K562 (cell line): ENCODE data around the gene EME2. TPM values are rescaled to one million over a fixed set of nuclear protein-coding genes. Genes with fewer than 3 reads are reported as not detected.

Source experiments
- ATAC-seq: fragments of 200-7000 bp; cut with Tn5 transposase; 3 replicates; pipeline ENCODE4 v1.9.1; 2020; ENCODE audit warnings: moderate library complexity
- BruUV-seq: library from RNA; stranded (reverse); fragments of 400-500 nt; replicated peaks from 2 replicates; lab custom pipeline; 2021; lab: Mats Ljungman, UMichigan
- CTCF ChIA-PET: fragments of 300-600 bp; formaldehyde crosslinking; extraction: SDS; loops from one replicate; lab custom pipeline; 2021; ENCODE audit warnings: low intra/inter-chr PET ratio; lab: Yijun Ruan, JAX
- POLR2A ChIA-PET: fragments of 300-600, 350-650 bp; sonication (Branson Sonifier 250); formaldehyde crosslinking; extraction: SDS; loops from one replicate; lab custom pipeline; 2021; ENCODE audit warnings: antibody characterized with exemption, inconsistent platforms; lab: Yijun Ruan, JAX
- DNase-seq, 4 experiments: peaks; one replicate each; pipeline versions ENCODE4 v3.0.0 to v3.0.0-alpha.2; 2011 to 2018; ENCODE audit warnings: low spot score in 3 of 4, mixed read lengths in 3 of 4; ENCODE audit errors: extremely low read depth in 1 of 4
- FAIRE-seq: peaks from 2 replicates; lab custom pipeline; 2011; peaks lifted over from hg19 to GRCh38; lab: Jason Lieb, UNC
- H2AFZ ChIP-seq: 2 replicates; pipeline ENCODE4 v1.6.0; 2011; ENCODE audit warnings: low read depth, low read length, control low read depth, inconsistent platforms
- H3K27ac ChIP-seq: fragments of 200-600 bp; 3 replicates; pipeline ENCODE4 v1.8.0; 2011; ENCODE audit warnings: low read depth, mild to moderate bottlenecking, control low read depth, inconsistent platforms, low read length, moderate library complexity, mixed read lengths; ENCODE audit errors: extremely low read depth
- H3K27me3 ChIP-seq, 2 experiments: fragments of 300-600 bp in 1 of 2; 2 replicates in 1 of 2; 3 replicates in 1 of 2; pipeline versions ENCODE4 v1.6.0 to v1.8.0; 2011; ENCODE audit warnings: inconsistent platforms in 2 of 2, low read length in 2 of 2, mild to moderate bottlenecking in 1 of 2, mixed read lengths in 1 of 2, moderate library complexity in 1 of 2; ENCODE audit not compliant: control insufficient read depth in 2 of 2, insufficient read depth in 2 of 2
- H3K36me3 ChIP-seq: fragments of 300-600 bp; 3 replicates; pipeline ENCODE4 v1.8.0; 2011; ENCODE audit warnings: mild to moderate bottlenecking, low read length, inconsistent platforms; ENCODE audit not compliant: control insufficient read depth, insufficient read depth
- H3K4me1 ChIP-seq, 2 experiments: fragments of 200-600 bp in 1 of 2; replicated peaks in 1 of 2; 2 replicates in 1 of 2; 3 replicates in 1 of 2; pipeline versions ENCODE4 v1.5.1 to v1.8.0; 2011; ENCODE audit warnings: inconsistent platforms in 2 of 2, low read length in 2 of 2, mild to moderate bottlenecking in 1 of 2, mixed read lengths in 1 of 2, moderate library complexity in 1 of 2; ENCODE audit not compliant: control insufficient read depth in 2 of 2, insufficient read depth in 2 of 2
- H3K4me2 ChIP-seq: 2 replicates; pipeline ENCODE4 v1.6.1; 2011; ENCODE audit warnings: low read length, control low read depth, inconsistent platforms, mixed read lengths; ENCODE audit not compliant: insufficient read depth
- H3K4me3 ChIP-seq: fragments of 200-600 bp; sonication (generic), shearing (Covaris generic); 2 replicates; pipeline ENCODE4 v1.5.1; 2016; ENCODE audit warnings: control low read depth, inconsistent platforms
- H3K79me2 ChIP-seq: fragments of 200-600 bp; 3 replicates; pipeline ENCODE4 v1.8.0; 2011; ENCODE audit warnings: low read length, inconsistent platforms; ENCODE audit not compliant: control insufficient read depth, insufficient read depth
- H3K9ac ChIP-seq, 2 experiments: 2 replicates each; pipeline versions ENCODE4 v1.6.0 to v1.6.1; 2011; ENCODE audit warnings: low read depth in 2 of 2, low read length in 2 of 2, control low read depth in 1 of 2, inconsistent platforms in 1 of 2, mild to moderate bottlenecking in 1 of 2, mixed read lengths in 1 of 2; ENCODE audit not compliant: insufficient read depth in 1 of 2
- H3K9me1 ChIP-seq: one replicate; pipeline ENCODE4 v1.6.0; 2011; ENCODE audit warnings: inconsistent platforms, mild to moderate bottlenecking, low read length, moderate library complexity; ENCODE audit not compliant: control insufficient read depth, insufficient read depth
- H3K9me3 ChIP-seq: replicated peaks from 2 replicates; pipeline ENCODE4 v1.5.1; 2011; ENCODE audit warnings: low read depth, low read length, inconsistent platforms; ENCODE audit not compliant: control insufficient read depth, insufficient read depth
- H4K20me1 ChIP-seq: replicated peaks from 2 replicates; pipeline ENCODE4 v1.6.1; 2011; ENCODE audit warnings: low read length, inconsistent platforms, mixed read lengths; ENCODE audit not compliant: control insufficient read depth, insufficient read depth
- MECOM ChIP-seq: fragments of 250-450 bp; sonication (Bioruptor Pico); IDR thresholded peaks from 2 replicates; pipeline ENCODE4 v1.8.0; 2022; ENCODE audit warnings: inconsistent platforms
- POLR2A ChIP-seq: fragments of 450-650 bp; conservative IDR thresholded peaks from 2 replicates; pipeline ENCODE4 v1.6.1; 2016
- SUPT5H ChIP-seq: fragments of 450-650 bp; IDR thresholded peaks from 2 replicates; pipeline ENCODE4 v1.6.1; 2016
- WGBS: fragments of 100-300 bp; shearing (Covaris generic); methylation state at CpG from one replicate; pipeline ENCODE4 v1.1.6; 2016; ENCODE audit warnings: low coverage, mixed read lengths; ENCODE audit not compliant: insufficient coverage; ENCODE audit errors: missing lambda C conversion rate; 5-methylcytosine and 5-hydroxymethylcytosine counted together
- in situ Hi-C: fragments of 300-500 bp; cut with MboI; formaldehyde crosslinking; loops from 4 replicates; pipeline ENCODE4 v1.15.0; 2018; ENCODE audit warnings: inconsistent platforms, mixed read lengths
- intact Hi-C: fragments of 100-400 bp; cut with micrococcal nuclease; formaldehyde crosslinking; loops from 2 replicates; pipeline ENCODE4 v1.14.2; 2022
- polyA plus RNA-seq, 8 experiments: library from polyadenylated mRNA; depleted of rRNA in 4 of 8; stranded (reverse) in 5 of 8; unstranded in 3 of 8; fragments of >200 nt; fragmentation: Nextera tagmentation in 2 of 8; fragmentation: Illumina TruSeq in 1 of 8; extraction: Ambion mirVana in 2 of 8; extraction: Trizol in 1 of 8; gene quantifications; 2 replicates each; pipeline versions ENCODE4 v1.2.1 to v1.2.3, GENCODE V29; 2011 to 2014; ENCODE audit warnings: inconsistent platforms in 1 of 8, missing spikeins in 1 of 8
- total RNA-seq, 7 experiments: library from RNA; depleted of rRNA in 6 of 7; stranded (reverse); fragments of >200 nt in 6 of 7; fragmentation: Illumina TruSeq in 2 of 7; extraction: Trizol in 2 of 7; gene quantifications; 2 replicates each; pipeline versions ENCODE4 v1.2.1 to v1.2.3, GENCODE V29; 2011 to 2021; ENCODE audit warnings: low replicate concordance in 1 of 7

Gene EME2
- total and polyA plus RNA-seq, 9 of the 15 experiments (the other 6 are each of a cell fraction or from before 2014, with no cell fraction given) = 0.35 to 19.9 (median 3.5) TPM

DNA sequence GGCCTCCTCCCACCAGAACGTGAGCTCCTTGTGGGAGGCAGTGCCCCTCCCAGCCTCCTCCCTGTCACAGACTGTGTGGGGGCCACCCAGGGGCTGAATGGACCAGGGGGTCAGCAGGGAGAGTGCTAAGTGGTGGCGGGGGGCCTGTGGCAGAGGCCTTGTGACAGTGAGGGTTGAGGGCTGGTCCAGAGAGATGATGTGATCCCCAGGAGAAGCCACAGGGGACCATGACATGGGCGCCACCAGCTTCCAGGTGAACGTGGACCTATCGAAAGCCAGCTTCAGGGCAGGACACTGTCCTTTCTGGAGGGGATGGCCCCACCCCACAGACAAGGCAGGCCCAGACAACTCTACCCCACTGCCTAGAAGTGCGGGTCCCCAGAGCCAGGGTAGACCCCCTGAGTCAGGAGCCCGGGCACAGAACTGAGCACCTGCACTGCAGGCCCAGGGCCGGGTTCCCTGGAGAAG is 6.7 kb downstream of the EME2 start:
- TF ChIP-seq POLR2A (peak; percentile 47; the same call in 1 of the 2 replicates), SUPT5H (0 out of 2 replicates have a peak, but pooled peaks have one; percentile 6), MECOM (CRISPR knock-in tag) (no peak)
- Histone ChIP-seq H3K36me3 (peaks cover 56% of the 10 kb centered on the region; the same call in 2 of the 3 replicates), H3K4me3 (no peak overlapping the region), H3K4me1 (peaks cover 8 to 87% of the 10 kb centered on the region in 2 experiments; a peak in 4 of 5 replicates), H3K27ac (no peak overlapping the region), H3K9me1 (peaks cover 2% of the 10 kb centered on the region), H2AFZ (no peak overlapping the region), H3K79me2 (peaks cover 31% of the 10 kb centered on the region), H3K9ac (peak overlapping the region in 1 of 2 experiments; percentile 84; a peak in 2 of 4 replicates), H3K4me2 (no peak overlapping the region), H4K20me1 (peaks cover 3% of the 10 kb centered on the region; the same call in 1 of the 2 replicates), H3K9me3 (no peaks in the 10 kb centered on the region), H3K27me3 (no peaks in the 10 kb centered on the region)
- FAIRE-seq = no peak
- DNase-seq = no peak
- 88% methylated on average over 8 of the region's 8 CpGs for WGBS
- ATAC-seq = no peak
- intact Hi-C loops = no loop called here
- BruUV-seq = no TSS peak
- in situ Hi-C loops = no loop called here
- POLR2A ChIA-PET = interaction anchor here (0.7 to 1.4 kb wide), 2 partner anchors 9 to 163 kb away, joined by 3 read pairs; partner anchors contain the start of gene MSRB1
- CTCF ChIA-PET = no interaction called here
